Panc1 (cell line): ENCODE results near the gene LIN28A.

Source experiments
- CTCF ChIP-seq: fragments of 450-650 bp; IDR thresholded peaks from 2 replicates; pipeline ENCODE4 v1.5.1; 2017; ENCODE audit warnings: mild to moderate bottlenecking
- POLR2AphosphoS5 ChIP-seq: IDR thresholded peaks from 2 replicates; pipeline ENCODE4 v1.6.1; 2012; ENCODE audit warnings: mild to moderate bottlenecking, low read depth, low read length, moderate library complexity
- REST ChIP-seq, 2 experiments: IDR thresholded peaks; 2 replicates each; pipeline ENCODE4 v1.6.1; 2011 to 2012; ENCODE audit warnings: low read depth in 2 of 2, control low read depth in 1 of 2, low read length in 1 of 2, mild to moderate bottlenecking in 1 of 2, moderate library complexity in 1 of 2; ENCODE audit not compliant: insufficient read depth in 1 of 2
- TCF7L2 ChIP-seq: IDR thresholded peaks from 2 replicates; pipeline ENCODE4 v1.6.1; 2011; ENCODE audit warnings: mild to moderate bottlenecking, low read depth, low read length, inconsistent platforms

DNA sequence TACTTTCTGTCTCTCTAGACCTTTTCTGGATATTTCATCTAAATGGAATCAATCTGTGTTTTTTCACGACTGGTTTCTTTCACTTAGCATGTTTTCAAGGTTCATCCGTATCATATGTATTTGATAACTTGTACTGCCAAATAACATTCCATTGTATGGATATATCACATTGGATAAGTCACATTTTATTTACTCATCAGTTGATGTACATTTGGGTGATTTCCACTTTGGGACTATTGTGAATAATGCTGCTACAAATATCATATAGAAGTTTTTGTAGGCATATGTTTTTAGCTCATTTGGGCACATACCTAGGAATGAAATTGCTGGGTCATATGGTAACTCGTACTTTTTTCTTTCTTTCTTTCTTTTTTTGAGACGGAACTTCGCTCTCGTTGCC is 68.4 kb downstream of the LIN28A start:
- TF ChIP-seq POLR2AphosphoS5 = peak; percentile 60; the same call in 1 of the 2 replicates
- no peak for TF ChIP-seq CTCF
- TF ChIP-seq TCF7L2 = no peak
- no peak for TF ChIP-seq REST (IDR thresholded peaks at IDR 0.05; ENCODE audit: insufficient read depth in 1 of 2, low read depth in 2 of 2, low read length in 1 of 2)
